Gastrocnemius medialis (tissue), 4 donors: Measurements from ENCODE around the gene GPR78.

Experiments
- POLR2A ChIP-seq, 2 donors: fragments of 450-650 bp; IDR thresholded peaks; one replicate each; pipeline ENCODE4 v1.6.1; 2017; ENCODE audit warnings: antibody characterized with exemption in 2 of 2, mild to moderate bottlenecking in 2 of 2, moderate library complexity in 2 of 2
- TF ChIP-seq, protein P1 (sequence below), 5 experiments: fragments of 450-650 bp in 3 of 5; fragments of 200-600 bp in 2 of 5; sonication (generic) in 2 of 5; IDR thresholded peaks in 4 of 5; conservative IDR thresholded peaks in 1 of 5; 1 replicate in 4 of 5; 2 replicates in 1 of 5; pipeline ENCODE4 v1.5.1; 2016 to 2019; ENCODE audit warnings: antibody characterized with exemption in 5 of 5, mild to moderate bottlenecking in 3 of 5, moderate library complexity in 3 of 5

DNA sequence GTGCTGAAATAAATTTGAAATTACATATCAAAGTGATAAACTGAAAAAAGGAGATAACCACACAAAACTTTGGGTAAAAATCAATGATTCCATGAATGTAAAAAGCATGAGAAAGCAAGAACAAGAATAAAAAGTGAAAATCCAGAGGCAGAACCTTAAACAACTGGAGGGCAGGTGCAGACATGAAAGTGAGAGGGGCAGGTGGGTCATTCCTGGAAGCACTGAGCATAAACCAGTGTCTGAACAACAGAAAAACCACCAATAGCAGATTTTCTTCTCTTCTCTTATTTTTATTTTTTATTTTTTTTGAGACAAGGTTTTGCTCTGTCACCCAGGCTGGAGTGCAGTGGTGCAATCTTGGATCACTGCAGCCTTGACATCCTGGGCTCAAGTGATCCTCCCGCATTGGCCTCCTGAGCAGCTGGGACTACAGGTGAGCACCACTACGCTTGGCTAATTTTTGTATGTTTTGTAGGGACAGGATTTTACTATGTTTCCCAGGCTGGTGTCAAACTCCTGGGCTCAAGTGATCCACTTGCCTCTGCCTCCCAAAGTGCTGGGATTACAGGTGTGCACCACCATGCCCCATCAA lies 46.8 kb upstream of the GPR78 start:
- TF ChIP-seq, protein P1, sequence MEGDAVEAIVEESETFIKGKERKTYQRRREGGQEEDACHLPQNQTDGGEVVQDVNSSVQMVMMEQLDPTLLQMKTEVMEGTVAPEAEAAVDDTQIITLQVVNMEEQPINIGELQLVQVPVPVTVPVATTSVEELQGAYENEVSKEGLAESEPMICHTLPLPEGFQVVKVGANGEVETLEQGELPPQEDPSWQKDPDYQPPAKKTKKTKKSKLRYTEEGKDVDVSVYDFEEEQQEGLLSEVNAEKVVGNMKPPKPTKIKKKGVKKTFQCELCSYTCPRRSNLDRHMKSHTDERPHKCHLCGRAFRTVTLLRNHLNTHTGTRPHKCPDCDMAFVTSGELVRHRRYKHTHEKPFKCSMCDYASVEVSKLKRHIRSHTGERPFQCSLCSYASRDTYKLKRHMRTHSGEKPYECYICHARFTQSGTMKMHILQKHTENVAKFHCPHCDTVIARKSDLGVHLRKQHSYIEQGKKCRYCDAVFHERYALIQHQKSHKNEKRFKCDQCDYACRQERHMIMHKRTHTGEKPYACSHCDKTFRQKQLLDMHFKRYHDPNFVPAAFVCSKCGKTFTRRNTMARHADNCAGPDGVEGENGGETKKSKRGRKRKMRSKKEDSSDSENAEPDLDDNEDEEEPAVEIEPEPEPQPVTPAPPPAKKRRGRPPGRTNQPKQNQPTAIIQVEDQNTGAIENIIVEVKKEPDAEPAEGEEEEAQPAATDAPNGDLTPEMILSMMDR (IDR thresholded peaks at IDR 0.05 in 4 of 5, conservative IDR thresholded peaks at IDR 0.05 in 1 of 5) = no peak
- TF ChIP-seq POLR2A (IDR thresholded peaks at IDR 0.05) = no peak
